GM12872 (cell line): ENCODE results near the gene PHF23.

Experiments
- TF ChIP-seq, protein P1 (sequence below): IDR thresholded peaks from 3 replicates; pipeline ENCODE4 v1.5.1; 2011; ENCODE audit warnings: low read depth, mild to moderate bottlenecking, low read length, moderate library complexity; ENCODE audit not compliant: insufficient read depth

PHF23 gene

DNA sequence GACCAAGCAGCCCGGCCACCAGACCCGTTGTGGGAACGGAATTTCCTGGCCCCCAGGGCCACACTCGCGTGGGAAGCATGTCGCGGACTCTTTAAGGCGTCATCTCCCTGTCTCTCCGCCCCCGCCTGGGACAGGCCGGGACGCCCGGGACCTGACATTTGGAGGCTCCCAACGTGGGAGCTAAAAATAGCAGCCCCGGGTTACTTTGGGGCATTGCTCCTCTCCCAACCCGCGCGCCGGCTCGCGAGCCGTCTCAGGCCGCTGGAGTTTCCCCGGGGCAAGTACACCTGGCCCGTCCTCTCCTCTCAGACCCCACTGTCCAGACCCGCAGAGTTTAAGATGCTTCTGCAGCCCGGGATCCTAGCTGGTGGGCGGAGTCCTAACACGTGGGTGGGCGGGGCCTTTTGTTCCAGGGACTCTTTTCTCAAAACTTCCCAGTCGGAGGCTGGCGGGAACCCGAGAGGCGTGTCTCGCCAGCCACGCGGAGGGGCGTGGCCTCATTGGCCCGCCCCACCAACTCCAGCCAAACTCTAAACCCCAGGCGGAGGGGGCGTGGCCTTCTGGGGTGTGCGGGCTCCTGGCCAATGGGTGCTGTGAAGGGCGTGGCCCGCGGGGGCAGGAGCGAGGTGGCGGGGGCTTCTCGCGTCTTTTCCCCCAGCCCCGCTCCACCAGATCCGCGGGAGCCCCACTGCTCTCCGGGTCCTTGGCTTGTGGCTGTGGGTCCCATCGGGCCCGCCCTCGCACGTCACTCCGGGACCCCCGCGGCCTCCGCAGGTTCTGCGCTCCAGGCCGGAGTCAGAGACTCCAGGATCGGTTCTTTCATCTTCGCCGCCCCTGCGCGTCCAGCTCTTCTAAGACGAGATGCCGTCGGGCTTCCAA lies 42.1 kb upstream of the PHF23 start, which contains the start of gene SLC2A4:
SLC2A4 (plus strand) TSS at position 645 of the 879 bp plus-strand sequence; CDS start at position 862, 217 bp downstream.
- TF ChIP-seq, protein P1, sequence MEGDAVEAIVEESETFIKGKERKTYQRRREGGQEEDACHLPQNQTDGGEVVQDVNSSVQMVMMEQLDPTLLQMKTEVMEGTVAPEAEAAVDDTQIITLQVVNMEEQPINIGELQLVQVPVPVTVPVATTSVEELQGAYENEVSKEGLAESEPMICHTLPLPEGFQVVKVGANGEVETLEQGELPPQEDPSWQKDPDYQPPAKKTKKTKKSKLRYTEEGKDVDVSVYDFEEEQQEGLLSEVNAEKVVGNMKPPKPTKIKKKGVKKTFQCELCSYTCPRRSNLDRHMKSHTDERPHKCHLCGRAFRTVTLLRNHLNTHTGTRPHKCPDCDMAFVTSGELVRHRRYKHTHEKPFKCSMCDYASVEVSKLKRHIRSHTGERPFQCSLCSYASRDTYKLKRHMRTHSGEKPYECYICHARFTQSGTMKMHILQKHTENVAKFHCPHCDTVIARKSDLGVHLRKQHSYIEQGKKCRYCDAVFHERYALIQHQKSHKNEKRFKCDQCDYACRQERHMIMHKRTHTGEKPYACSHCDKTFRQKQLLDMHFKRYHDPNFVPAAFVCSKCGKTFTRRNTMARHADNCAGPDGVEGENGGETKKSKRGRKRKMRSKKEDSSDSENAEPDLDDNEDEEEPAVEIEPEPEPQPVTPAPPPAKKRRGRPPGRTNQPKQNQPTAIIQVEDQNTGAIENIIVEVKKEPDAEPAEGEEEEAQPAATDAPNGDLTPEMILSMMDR = no peak

DNA sequence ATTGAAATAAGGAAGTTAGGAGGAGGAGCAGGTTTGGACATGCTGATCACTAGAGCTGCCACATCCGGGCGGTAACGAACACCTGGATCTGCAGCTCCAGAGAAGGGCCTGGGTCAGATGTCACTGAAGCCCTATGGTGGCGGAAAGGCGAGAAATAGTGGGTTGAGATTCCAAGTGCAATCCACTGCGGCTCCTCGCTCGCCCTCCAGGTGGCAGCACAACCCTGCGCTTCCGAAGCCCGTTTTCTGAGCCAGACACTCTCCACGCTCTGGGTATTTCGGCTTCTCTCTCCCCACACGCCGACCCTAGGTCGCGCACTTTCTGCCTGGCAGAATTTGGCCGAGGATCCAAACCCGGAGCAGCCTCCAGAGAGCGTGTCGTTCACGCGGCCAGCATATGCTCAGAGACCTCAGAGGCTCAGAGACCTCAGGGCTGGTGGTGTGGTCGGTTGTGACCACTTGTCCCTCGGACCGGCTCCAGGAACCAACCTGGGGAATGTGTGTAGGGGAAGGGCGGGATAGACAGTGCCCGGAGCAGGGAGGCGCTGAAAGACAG lies 41.3 kb upstream of the PHF23 start:
- TF ChIP-seq, protein P1 = peak; percentile 98

DNA sequence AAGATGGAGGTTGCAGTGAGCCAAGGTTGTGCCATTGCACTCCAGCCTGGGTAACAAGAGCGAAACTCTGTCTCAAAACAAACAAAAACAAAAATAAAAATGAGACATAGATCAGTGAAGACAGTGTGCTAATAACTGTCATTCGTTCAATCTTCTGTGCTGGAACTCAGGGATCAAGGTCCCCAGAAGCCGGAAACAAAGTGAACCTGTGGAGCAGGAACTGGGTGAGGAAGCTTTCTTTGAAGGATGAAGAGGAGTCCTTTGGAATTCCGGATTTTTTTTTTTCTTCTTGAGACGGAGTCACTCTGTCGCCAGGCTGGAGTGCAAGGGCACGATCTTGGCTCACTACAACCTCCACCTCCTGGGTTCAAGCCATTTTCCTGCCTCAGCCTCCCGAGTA lies 40.2 kb upstream of the PHF23 start:
- TF ChIP-seq, protein P1 = no peak

DNA sequence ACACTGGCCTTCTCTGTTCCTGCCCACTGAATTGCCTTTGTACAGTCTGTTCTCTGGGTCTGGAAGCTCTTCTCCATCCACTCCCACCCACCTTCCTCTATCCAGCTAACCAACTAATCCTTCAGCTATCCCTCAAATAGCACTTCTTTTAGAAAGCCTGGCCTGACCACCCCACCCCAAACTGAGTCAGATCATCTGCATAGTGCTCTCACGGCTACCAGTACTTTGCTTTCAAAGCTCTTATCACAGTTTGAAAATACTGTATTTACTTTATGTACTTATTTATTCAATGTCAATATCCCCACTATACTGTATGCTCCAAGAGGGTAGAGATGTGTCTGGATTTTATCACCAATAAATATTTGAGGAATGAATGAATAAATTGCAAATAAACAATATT lies 27.5 kb upstream of the PHF23 start:
- TF ChIP-seq, protein P1 = no peak

DNA sequence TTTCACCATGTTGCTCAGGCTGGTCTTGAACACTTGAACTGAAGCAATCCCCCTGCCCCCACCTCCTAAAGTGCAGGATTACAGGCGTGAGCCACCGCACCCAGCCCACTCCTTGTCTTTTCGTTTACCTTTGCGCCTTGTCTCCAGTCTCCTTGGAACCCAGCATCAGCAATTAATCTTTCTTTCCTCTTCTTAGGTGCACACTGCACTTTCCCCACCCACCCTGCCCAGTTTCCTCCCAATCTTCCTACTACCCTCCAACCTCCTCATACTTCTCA lies 24.5 kb upstream of the PHF23 start:
- TF ChIP-seq, protein P1 = no peak

DNA sequence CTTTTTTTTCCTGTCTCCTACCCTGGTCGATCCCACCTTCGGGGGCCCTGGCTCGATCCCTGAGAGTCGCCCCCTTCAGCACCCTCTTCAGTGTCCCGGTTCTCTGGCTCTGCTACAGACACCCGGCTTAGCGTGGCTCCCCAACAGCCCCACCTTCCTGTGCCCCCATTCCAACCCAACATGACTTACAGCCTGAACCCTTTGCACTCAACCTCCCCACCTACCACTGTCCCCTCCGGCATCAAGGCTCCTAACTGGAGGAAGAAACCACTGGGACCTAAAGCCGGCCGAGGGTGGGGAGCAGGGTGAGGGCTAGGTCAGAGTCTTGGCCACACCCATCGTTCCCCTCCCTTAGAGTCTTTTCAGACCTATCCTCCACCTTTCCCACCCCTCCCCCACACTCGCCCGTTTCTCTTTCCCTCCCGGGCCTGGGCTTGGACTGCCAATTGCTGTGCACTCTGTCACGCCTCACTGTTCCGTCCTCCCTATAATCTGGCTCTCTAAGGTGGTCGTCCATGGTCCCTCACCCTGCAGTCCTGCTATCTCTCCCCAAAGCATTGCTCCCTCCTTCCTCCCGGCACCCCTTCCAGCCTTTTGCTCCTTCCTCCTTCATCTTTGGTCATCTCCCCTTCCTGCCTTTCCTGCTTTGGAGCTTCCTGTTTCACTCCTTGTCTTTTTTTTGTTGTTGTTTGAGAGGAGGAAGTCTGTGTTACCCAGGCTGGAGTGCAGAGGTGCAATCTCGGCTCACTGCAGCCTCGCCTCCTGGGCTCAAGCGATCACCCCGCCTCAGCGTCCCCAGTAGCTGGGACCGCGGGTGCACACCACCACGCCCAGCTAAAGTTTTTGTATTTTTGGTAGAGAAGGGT lies 23.9 kb upstream of the PHF23 start:
- TF ChIP-seq, protein P1 = no peak
